Measurements from ENCODE around the gene SHISA9.

DNA sequence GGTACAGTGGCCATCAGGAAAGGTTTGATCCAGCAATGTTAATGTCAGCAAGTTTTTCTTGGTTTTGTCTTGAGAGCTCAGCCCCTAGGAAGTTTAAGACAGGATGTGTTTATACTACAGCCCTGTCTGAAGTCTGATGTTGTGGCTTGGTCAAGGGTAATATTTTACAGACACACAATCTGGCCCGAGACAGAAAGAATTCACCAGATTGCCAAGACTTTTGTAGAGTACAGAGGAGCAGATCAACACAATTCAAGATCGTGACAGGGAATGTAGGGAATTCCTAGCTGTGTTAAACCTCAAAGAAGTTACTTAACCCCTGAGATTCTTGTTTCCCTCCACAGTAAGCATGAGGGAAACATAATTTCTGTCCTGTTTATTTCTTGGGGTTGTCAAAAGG, 63.1 kb downstream of the SHISA9 start:
- TF ChIP-seq, protein P1, sequence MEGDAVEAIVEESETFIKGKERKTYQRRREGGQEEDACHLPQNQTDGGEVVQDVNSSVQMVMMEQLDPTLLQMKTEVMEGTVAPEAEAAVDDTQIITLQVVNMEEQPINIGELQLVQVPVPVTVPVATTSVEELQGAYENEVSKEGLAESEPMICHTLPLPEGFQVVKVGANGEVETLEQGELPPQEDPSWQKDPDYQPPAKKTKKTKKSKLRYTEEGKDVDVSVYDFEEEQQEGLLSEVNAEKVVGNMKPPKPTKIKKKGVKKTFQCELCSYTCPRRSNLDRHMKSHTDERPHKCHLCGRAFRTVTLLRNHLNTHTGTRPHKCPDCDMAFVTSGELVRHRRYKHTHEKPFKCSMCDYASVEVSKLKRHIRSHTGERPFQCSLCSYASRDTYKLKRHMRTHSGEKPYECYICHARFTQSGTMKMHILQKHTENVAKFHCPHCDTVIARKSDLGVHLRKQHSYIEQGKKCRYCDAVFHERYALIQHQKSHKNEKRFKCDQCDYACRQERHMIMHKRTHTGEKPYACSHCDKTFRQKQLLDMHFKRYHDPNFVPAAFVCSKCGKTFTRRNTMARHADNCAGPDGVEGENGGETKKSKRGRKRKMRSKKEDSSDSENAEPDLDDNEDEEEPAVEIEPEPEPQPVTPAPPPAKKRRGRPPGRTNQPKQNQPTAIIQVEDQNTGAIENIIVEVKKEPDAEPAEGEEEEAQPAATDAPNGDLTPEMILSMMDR (IDR thresholded peaks at IDR 0.05; ENCODE audit: low read depth, low read length) = no peak
- TF ChIP-seq POLR2A (IDR thresholded peaks at IDR 0.05; ENCODE audit: extremely low read depth, insufficient read length) (no peak), MYC (IDR thresholded peaks at IDR 0.05; ENCODE audit: low read depth, low read length) (no peak)
- TF ChIP-seq, protein P2, sequence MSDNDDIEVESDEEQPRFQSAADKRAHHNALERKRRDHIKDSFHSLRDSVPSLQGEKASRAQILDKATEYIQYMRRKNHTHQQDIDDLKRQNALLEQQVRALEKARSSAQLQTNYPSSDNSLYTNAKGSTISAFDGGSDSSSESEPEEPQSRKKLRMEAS (IDR thresholded peaks at IDR 0.05; ENCODE audit: low read depth, low read length) = no peak

Data from NB4 (cell line).